Mucosa of descending colon (tissue), 3 donors: Measurements from ENCODE around the gene MBD5. TPM values are rescaled to one million over a fixed set of nuclear protein-coding genes. Genes with fewer than 3 reads are reported as not detected.

Experiments
- ATAC-seq: fragments of 200-7000 bp; cut with Tn5 transposase; one replicate; pipeline ENCODE4 v1.9.1; 2020; ENCODE audit warnings: mild to moderate bottlenecking, moderate library complexity
- DNase-seq, 3 donors: peaks; one replicate each; pipeline ENCODE4 v3.0.0-alpha.2; 2020
- H3K36me3 ChIP-seq: fragments of 200-600 bp; one replicate; pipeline ENCODE4 v1.8.0; 2021; ENCODE audit warnings: low read depth, mild to moderate bottlenecking
- H3K4me1 ChIP-seq: fragments of 200-600 bp; one replicate; pipeline ENCODE4 v1.8.0; 2021; ENCODE audit warnings: low read depth, mild to moderate bottlenecking
- H3K4me3 ChIP-seq: fragments of 200-600 bp; one replicate; pipeline ENCODE4 v1.8.0; 2021; ENCODE audit warnings: mild to moderate bottlenecking
- H3K9me3 ChIP-seq: fragments of 200-600 bp; one replicate; pipeline ENCODE4 v1.8.0; 2021; ENCODE audit warnings: mild to moderate bottlenecking
- CTCF ChIP-seq: fragments of 200-600 bp; IDR thresholded peaks from one replicate; pipeline ENCODE4 v1.8.0; 2022; ENCODE audit warnings: antibody characterized with exemption, mild to moderate bottlenecking
- intact Hi-C, 2 donors: fragments of 100-400 bp; cut with DNase I in 1 of 2; cut with micrococcal nuclease in 1 of 2; formaldehyde crosslinking; loops; one replicate each; pipeline versions ENCODE4 v1.11.0 to v1.11.1; 2022; cut with DNase I, micrococcal nuclease
- total RNA-seq, 3 donors: library from RNA; stranded (reverse); fragmentation: NEBNext Ultra II Directional in 2 of 3; extraction: Animal tissue kit (Norgen Biotek cat#: 25700) in 2 of 3; gene quantifications; one replicate each; pipeline versions ENCODE4 v1.2.1 to v1.2.4, GENCODE V29; 2021 to 2023
- donor health status: DM: no; HTN: no; CAD: no; lungs with moderate emphysema.
- donor health status: DM: no; HTN: no; CAD: no.
- donor health status: DM: no; HTN: yes; CAD: no.

The MBD5 gene
- total RNA-seq, 3 donors from 2014 or later = 31.8 to 69.8 (median 43.8) TPM

GRCh38 chr2:148430101-148430500 lies 409.2 kb downstream of the MBD5 start:
- intact Hi-C loops = no loop called here
- no peaks in the 10 kb centered on the region for H3K4me1 ChIP-seq
- H3K4me3 ChIP-seq = no peak overlapping the region
- peaks cover 4% of the 10 kb centered on the region for H3K9me3 ChIP-seq
- no peaks in the 10 kb centered on the region for H3K36me3 ChIP-seq
- DNase-seq (no peak), ATAC-seq (no peak)
- no peak for TF ChIP-seq CTCF

GRCh38 chr2:148447877-148448276 lies 427.0 kb downstream of the MBD5 start:
- intact Hi-C loops = no loop called here

GRCh38 chr2:148450531-148450930 lies 429.6 kb downstream of the MBD5 start:
- Histone ChIP-seq H3K9me3 (no peaks in the 10 kb centered on the region), H3K4me3 (no peak overlapping the region), H3K4me1 (no peaks in the 10 kb centered on the region), H3K36me3 (no peaks in the 10 kb centered on the region)
- no peak for DNase-seq
- ATAC-seq = no peak
- TF ChIP-seq CTCF = no peak
- intact Hi-C loops = no loop called here

More at GRCh38 chr2:148447877-148448276, 427.0 kb downstream of the MBD5 start:
- no peak for ATAC-seq
- no peaks in the 10 kb centered on the region for H3K9me3 ChIP-seq
- H3K4me1 ChIP-seq = no peaks in the 10 kb centered on the region
- no peaks in the 10 kb centered on the region for H3K36me3 ChIP-seq
- TF ChIP-seq CTCF = no peak
- no peak for DNase-seq
- H3K4me3 ChIP-seq = no peak overlapping the region

- ATAC-seq (no peak), DNase-seq (no peak)
- Histone ChIP-seq H3K9me3 (no peaks in the 10 kb centered on the region), H3K4me1 (no peaks in the 10 kb centered on the region), H3K36me3 (no peaks in the 10 kb centered on the region), H3K4me3 (no peak overlapping the region)
- intact Hi-C loops = no loop called here
- no peak for TF ChIP-seq CTCF
Observed at GRCh38 chr2:148451046-148451445, 430.2 kb downstream of the MBD5 start.

GRCh38 chr2:148455791-148456190 lies 434.9 kb downstream of the MBD5 start:
- intact Hi-C loops = no loop called here
- no peaks in the 10 kb centered on the region for H3K4me1 ChIP-seq
- no peaks in the 10 kb centered on the region for H3K36me3 ChIP-seq
- no peak for TF ChIP-seq CTCF
- ATAC-seq (no peak), DNase-seq (no peak)
- H3K9me3 ChIP-seq = no peaks in the 10 kb centered on the region
- no peak overlapping the region for H3K4me3 ChIP-seq

GRCh38 chr2:148458171-148458570 lies 437.3 kb downstream of the MBD5 start:
- Histone ChIP-seq H3K9me3 (no peaks in the 10 kb centered on the region), H3K4me3 (no peak overlapping the region), H3K36me3 (no peaks in the 10 kb centered on the region), H3K4me1 (no peaks in the 10 kb centered on the region)
- no peak for TF ChIP-seq CTCF
- intact Hi-C loops = no loop called here
- no peak for ATAC-seq
- no peak for DNase-seq
